ENCODE results near the gene DIP2A.

Gene DIP2A

GRCh38 chr21:46489162-46489663, 30.5 kb downstream of the DIP2A start:
- no peak for TF ChIP-seq CTCF (IDR thresholded peaks at IDR 0.05; ENCODE audit: insufficient read depth, low read depth, low read length, missing control alignments)
- H3K4me3 ChIP-seq (ENCODE audit: low read depth, low read length), result no peak overlapping the region
- DNase-seq (ENCODE audit: low read depth), result no peak

GRCh38 chr21:46489800-46490199, 31.1 kb downstream of the DIP2A start:
- TF ChIP-seq CTCF (IDR thresholded peaks at IDR 0.05; ENCODE audit: insufficient read depth, low read depth, low read length, missing control alignments), result no peak
- DNase-seq (ENCODE audit: low read depth), result no peak
- H3K4me3 ChIP-seq (ENCODE audit: low read depth, low read length), result no peak overlapping the region

- DNase-seq (ENCODE audit: low read depth), result no peak
- H3K4me3 ChIP-seq (ENCODE audit: low read depth, low read length), result no peak overlapping the region
- TF ChIP-seq CTCF (IDR thresholded peaks at IDR 0.05; ENCODE audit: insufficient read depth, low read depth, low read length, missing control alignments), result no peak
Measured at GRCh38 chr21:46491553-46491952, 32.9 kb downstream of the DIP2A start.

- no peak for TF ChIP-seq CTCF (IDR thresholded peaks at IDR 0.05; ENCODE audit: insufficient read depth, low read depth, low read length, missing control alignments)
Measured at GRCh38 chr21:46492851-46493250, 34.2 kb downstream of the DIP2A start.

GRCh38 chr21:46493828-46494227, 35.1 kb downstream of the DIP2A start:
- no peak for DNase-seq (ENCODE audit: low read depth)
- TF ChIP-seq CTCF (IDR thresholded peaks at IDR 0.05; ENCODE audit: insufficient read depth, low read depth, low read length, missing control alignments), result no peak
- H3K4me3 ChIP-seq (ENCODE audit: low read depth, low read length), result no peak overlapping the region

More at GRCh38 chr21:46492851-46493250, 34.2 kb downstream of the DIP2A start:
- DNase-seq (ENCODE audit: low read depth), result no peak
- H3K4me3 ChIP-seq (ENCODE audit: low read depth, low read length), result no peak overlapping the region

GRCh38 chr21:46498335-46499050, 39.8 kb downstream of the DIP2A start:
- H3K4me3 ChIP-seq (ENCODE audit: low read depth, low read length), result no peak overlapping the region
- DNase-seq (ENCODE audit: low read depth), result no peak
- no peak for TF ChIP-seq CTCF (IDR thresholded peaks at IDR 0.05; ENCODE audit: insufficient read depth, low read depth, low read length, missing control alignments)

All from GM12865 (cell line).